RWPE2 (cell line): Measurements from ENCODE around the gene SPDL1.
A peak's percentile ranks its signal among the peaks of the same experiment; 100 is the strongest.
"Not testable (repeated sequence)": the region's sequence is repeated elsewhere in the genome, so short reads cannot be mapped to it uniquely, and the experiment has no call there.

Experiments
- ATAC-seq: fragments of 200-7000 bp; cut with Tn5 transposase; 3 replicates; pipeline ENCODE4 v1.9.1; 2021; ENCODE audit warnings: low read depth
- DNase-seq: peaks from one replicate; pipeline ENCODE4 v3.0.0-alpha.2; 2020; ENCODE audit warnings: low spot score
- H3K27ac ChIP-seq: fragments of 450-650 bp; 2 replicates; pipeline ENCODE4 v1.5.1; 2017; ENCODE audit warnings: mild to moderate bottlenecking; ENCODE audit not compliant: poor library complexity, severe bottlenecking
- H3K27me3 ChIP-seq: fragments of 250-450 bp; sonication (Bioruptor Pico); 2 replicates; pipeline ENCODE4 v1.5.1; 2021; ENCODE audit warnings: mild to moderate bottlenecking, moderate library complexity; ENCODE audit not compliant: insufficient read depth, poor library complexity, severe bottlenecking
- H3K36me3 ChIP-seq: fragments of 250-450 bp; sonication (Bioruptor Pico); 2 replicates; pipeline ENCODE4 v1.5.1; 2020; ENCODE audit warnings: low read depth, mild to moderate bottlenecking, moderate library complexity
- H3K4me1 ChIP-seq: fragments of 250-450 bp; sonication (Bioruptor Pico); 2 replicates; pipeline ENCODE4 v1.5.1; 2021; ENCODE audit warnings: mild to moderate bottlenecking, moderate library complexity; ENCODE audit not compliant: insufficient read depth, poor library complexity, severe bottlenecking
- H3K4me3 ChIP-seq: fragments of 250-450 bp; sonication (Bioruptor Pico); 2 replicates; pipeline ENCODE4 v1.5.1; 2021; ENCODE audit warnings: mild to moderate bottlenecking, moderate library complexity; ENCODE audit not compliant: severe bottlenecking
- H3K9me3 ChIP-seq: fragments of 250-450 bp; sonication (Bioruptor Pico); 2 replicates; pipeline ENCODE4 v1.5.1; 2021; ENCODE audit warnings: mild to moderate bottlenecking, moderate library complexity; ENCODE audit not compliant: severe bottlenecking
- CTCF ChIP-seq: fragments of 450-650 bp; IDR thresholded peaks from one replicate; pipeline ENCODE4 v1.5.1; 2017; ENCODE audit warnings: mild to moderate bottlenecking, moderate library complexity; ENCODE audit not compliant: poor library complexity, severe bottlenecking

Gene SPDL1

GRCh38 chr5:169615561-169615960 is 32.0 kb downstream of the SPDL1 start:
- no peak for ATAC-seq

GRCh38 chr5:169624307-169624706 is 40.7 kb downstream of the SPDL1 start:
- not testable (repeated sequence) for H3K4me1 ChIP-seq, H3K27me3 ChIP-seq, H3K9me3 ChIP-seq, H3K36me3 ChIP-seq, ATAC-seq, H3K4me3 ChIP-seq, H3K27ac ChIP-seq, DNase-seq

More at GRCh38 chr5:169615561-169615960, 32.0 kb downstream of the SPDL1 start:
- H3K9me3 ChIP-seq = no peaks in the 10 kb centered on the region
- TF ChIP-seq CTCF = no peak
- H3K27ac ChIP-seq = no peak overlapping the region
- H3K27me3 ChIP-seq = no peaks in the 10 kb centered on the region
- DNase-seq = no peak
- no peaks in the 10 kb centered on the region for H3K4me1 ChIP-seq
- H3K4me3 ChIP-seq = no peak overlapping the region
- H3K36me3 ChIP-seq = no peaks in the 10 kb centered on the region; the same call in 1 of the 2 replicates

GRCh38 chr5:169626779-169627178 is 43.2 kb downstream of the SPDL1 start:
- H3K4me3 ChIP-seq = no peak overlapping the region
- TF ChIP-seq CTCF = no peak
- peaks cover 9% of the 10 kb centered on the region for H3K4me1 ChIP-seq
- no peak for DNase-seq
- no peak overlapping the region for H3K27ac ChIP-seq
- no peaks in the 10 kb centered on the region for H3K9me3 ChIP-seq
- peak; percentile 88 for ATAC-seq
- H3K27me3 ChIP-seq = no peaks in the 10 kb centered on the region
- no peaks in the 10 kb centered on the region for H3K36me3 ChIP-seq

GRCh38 chr5:169627551-169627950 is 44.0 kb downstream of the SPDL1 start:
- Histone ChIP-seq H3K27me3 (no peaks in the 10 kb centered on the region), H3K4me1 (peaks cover 9% of the 10 kb centered on the region)
- ATAC-seq = no peak

GRCh38 chr5:169628892-169629291 is 45.3 kb downstream of the SPDL1 start:
- DNase-seq (no peak), ATAC-seq (no peak)
- Histone ChIP-seq H3K27ac (no peak overlapping the region), H3K4me3 (no peak overlapping the region), H3K4me1 (peaks cover 9% of the 10 kb centered on the region), H3K27me3 (no peaks in the 10 kb centered on the region), H3K9me3 (no peaks in the 10 kb centered on the region), H3K36me3 (no peaks in the 10 kb centered on the region)
- TF ChIP-seq CTCF = no peak

More at GRCh38 chr5:169627551-169627950, 44.0 kb downstream of the SPDL1 start:
- Histone ChIP-seq H3K27ac (no peak overlapping the region), H3K36me3 (no peaks in the 10 kb centered on the region), H3K9me3 (no peaks in the 10 kb centered on the region), H3K4me3 (no peak overlapping the region)
- no peak for TF ChIP-seq CTCF
- no peak for DNase-seq
